ENCODE results near the gene CTAGE9.

DNA sequence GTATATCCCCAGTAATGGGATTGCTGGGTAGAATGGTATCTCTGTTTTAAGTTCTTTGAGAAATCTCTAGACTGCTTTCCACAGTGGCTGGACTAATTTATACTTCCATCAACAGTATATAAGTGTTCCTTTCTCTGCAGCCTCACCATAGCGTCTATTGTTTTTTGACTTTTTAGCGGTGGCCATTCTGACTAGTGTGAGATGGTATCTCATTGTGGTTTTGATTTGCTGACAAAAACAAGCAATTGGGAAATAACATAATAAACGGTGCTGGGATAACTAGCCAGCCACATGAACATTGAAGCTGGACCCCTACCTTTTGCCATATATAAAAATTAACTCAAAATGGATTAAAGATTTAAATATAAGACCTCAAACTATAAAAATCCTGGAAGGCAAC is 23.8 kb downstream of the CTAGE9 start:
- TF ChIP-seq, protein P1, sequence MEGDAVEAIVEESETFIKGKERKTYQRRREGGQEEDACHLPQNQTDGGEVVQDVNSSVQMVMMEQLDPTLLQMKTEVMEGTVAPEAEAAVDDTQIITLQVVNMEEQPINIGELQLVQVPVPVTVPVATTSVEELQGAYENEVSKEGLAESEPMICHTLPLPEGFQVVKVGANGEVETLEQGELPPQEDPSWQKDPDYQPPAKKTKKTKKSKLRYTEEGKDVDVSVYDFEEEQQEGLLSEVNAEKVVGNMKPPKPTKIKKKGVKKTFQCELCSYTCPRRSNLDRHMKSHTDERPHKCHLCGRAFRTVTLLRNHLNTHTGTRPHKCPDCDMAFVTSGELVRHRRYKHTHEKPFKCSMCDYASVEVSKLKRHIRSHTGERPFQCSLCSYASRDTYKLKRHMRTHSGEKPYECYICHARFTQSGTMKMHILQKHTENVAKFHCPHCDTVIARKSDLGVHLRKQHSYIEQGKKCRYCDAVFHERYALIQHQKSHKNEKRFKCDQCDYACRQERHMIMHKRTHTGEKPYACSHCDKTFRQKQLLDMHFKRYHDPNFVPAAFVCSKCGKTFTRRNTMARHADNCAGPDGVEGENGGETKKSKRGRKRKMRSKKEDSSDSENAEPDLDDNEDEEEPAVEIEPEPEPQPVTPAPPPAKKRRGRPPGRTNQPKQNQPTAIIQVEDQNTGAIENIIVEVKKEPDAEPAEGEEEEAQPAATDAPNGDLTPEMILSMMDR (conservative IDR thresholded peaks at IDR 0.05 in 1 of 2, IDR thresholded peaks at IDR 0.05 in 1 of 2; ENCODE audit: low read depth in 1 of 2, low read length in 2 of 2) = no peak
- no peak for TF ChIP-seq EZH2 (IDR thresholded peaks at IDR 0.05; ENCODE audit: low read length, missing control alignments)

All from fibroblast of lung (primary cell).